ENCODE measurements around the gene MRPS11. TPM values are rescaled to one million over a fixed set of nuclear protein-coding genes. Genes with fewer than 3 reads are reported as not detected.

Gene MRPS11
- total and polyA plus RNA-seq, 2 of the 4 experiments (the other 2 are of a cell fraction): 66.1 to 87.8 TPM

- Histone ChIP-seq H2AK5ac (ENCODE audit: low read depth, low read length) (no peak overlapping the region), H2BK15ac (ENCODE audit: low read depth, low read length) (no peak overlapping the region), H4K20me1 (ENCODE audit: insufficient read depth, low read length) (no peaks in the 10 kb centered on the region), H3K4ac (ENCODE audit: low read depth, low read length) (no peak overlapping the region), H2BK120ac (ENCODE audit: low read depth, low read length) (no peak overlapping the region), H2AFZ (replicated peaks; ENCODE audit: low read length, poor library complexity) (no peak overlapping the region), H4K91ac (ENCODE audit: insufficient read depth, low read depth, low read length) (no peak overlapping the region), H3K36me3 (ENCODE audit: control insufficient read depth, insufficient read depth, low read length) (no peaks in the 10 kb centered on the region), H3K79me1 (ENCODE audit: low read depth in 1 of 2, low read length in 2 of 2) (no peaks in the 10 kb centered on the region), H3K27ac (ENCODE audit: insufficient read depth, low read length) (no peak overlapping the region), H2BK20ac (ENCODE audit: low read depth, low read length) (no peak overlapping the region), H3K4me3 (ENCODE audit: insufficient read depth, low read depth, low read length) (no peak overlapping the region), H2AK9ac (replicated peaks; ENCODE audit: low read depth, low read length, poor library complexity) (no peak overlapping the region), H3K27me3 (ENCODE audit: control insufficient read depth, insufficient read depth, low read length) (no peaks in the 10 kb centered on the region; the same call in 1 of the 2 replicates), H3K23ac (ENCODE audit: low read depth, low read length) (no peak overlapping the region), H3K4me2 (ENCODE audit: low read depth, low read length) (no peak overlapping the region), H3K9me1 (ENCODE audit: insufficient read depth, low read length) (peaks cover 3% of the 10 kb centered on the region; the same call in 1 of the 2 replicates), H2BK5ac (ENCODE audit: low read depth, low read length, poor library complexity, severe bottlenecking) (no peak overlapping the region), H3K56ac (ENCODE audit: extremely low read depth, insufficient read depth, low read length) (no peak overlapping the region), H4K8ac (ENCODE audit: low read depth in 2 of 2, low read length in 2 of 2) (no peak overlapping the region), H3K4me1 (ENCODE audit: control insufficient read depth, insufficient read depth, low read length) (no peaks in the 10 kb centered on the region), H4K5ac (ENCODE audit: low read depth, low read length) (no peak overlapping the region), H3K9ac (ENCODE audit: low read depth, low read length) (no peak overlapping the region), H3K18ac (ENCODE audit: low read depth, low read length) (no peak overlapping the region), H3K9me3 (ENCODE audit: control insufficient read depth, insufficient read depth, low read length) (no peaks in the 10 kb centered on the region), H3K14ac (replicated peaks; ENCODE audit: low read depth, low read length) (no peak overlapping the region; the same call in 1 of the 2 replicates)
- ChIA-PET CTCF (no interaction called here), POLR2A (ENCODE audit: unreplicated experiment) (no interaction called here)
- no TSS peak for BruUV-seq (replicated peaks)
- ATAC-seq (ENCODE audit: low read depth) (no peak), DNase-seq (peak; percentile 9)
- dilution Hi-C loops (cut with HindIII; ENCODE audit: low sequenced_read_pairs, unreplicated experiment) (no loop called here), in situ Hi-C loops (cut with MboI; ENCODE audit: low sequenced_read_pairs) (loop anchor here (25.0 kb wide), 2 partner anchors 349 to 524 kb away; no protein-coding TSS in a partner anchor), intact Hi-C loops (cut with micrococcal nuclease) (no loop called here)
- TF ChIP-seq MXI1 (IDR thresholded peaks at IDR 0.05; ENCODE audit: borderline replicate concordance, low read depth, low read length): no peak
- no peak for TF ChIP-seq MAFK (IDR thresholded peaks at IDR 0.05; ENCODE audit: low read depth, low read length)
- no peak for TF ChIP-seq ELK1 (IDR thresholded peaks at IDR 0.05; ENCODE audit: borderline replicate concordance, low read depth, low read length)
- TF ChIP-seq USF2 (IDR thresholded peaks at IDR 0.05; ENCODE audit: low read depth, low read length): no peak
- no peak for TF ChIP-seq CHD1 (IDR thresholded peaks at IDR 0.05; ENCODE audit: low read depth, low read length)
- TF ChIP-seq BHLHE40 (IDR thresholded peaks at IDR 0.05; ENCODE audit: low read depth, low read length): no peak
- no peak for TF ChIP-seq FOS (IDR thresholded peaks at IDR 0.05; ENCODE audit: low read depth, low read length)
- TF ChIP-seq CEBPB (IDR thresholded peaks at IDR 0.05; ENCODE audit: low read depth, low read length): no peak
- TF ChIP-seq NFE2L2 (IDR thresholded peaks at IDR 0.05; ENCODE audit: low read depth, low read length): no peak
- no peak for TF ChIP-seq RAD21 (IDR thresholded peaks at IDR 0.05; ENCODE audit: low read length)
- WGBS, 2 experiments (ENCODE audit: extremely low coverage in 2 of 2, insufficient read length in 1 of 2): 100% methylated on average over 1 of the region's 11 CpGs; no CpG with 5 or more reads in 1 of the 2 experiments
These were observed 20.5 kb downstream of the MRPS11 start for GRCh38 chr15:88487796-88488523.

Measured in IMR-90 (cell line).